Thymus (tissue), 11 donors: Measurements from ENCODE around the gene IL2RG. TPM values are rescaled to one million over a fixed set of nuclear protein-coding genes. Genes with fewer than 3 reads are reported as not detected.

ENCODE experiments used
- DNase-seq, 9 donors: peaks; one replicate each; pipeline ENCODE4 v3.0.0-alpha.2; 2013; ENCODE audit warnings: low spot score in 9 of 9, low read depth in 6 of 9, missing footprints in 1 of 9
- H3K27ac ChIP-seq, 2 donors: one replicate each; pipeline ENCODE4 v1.5.1; 2013; ENCODE audit warnings: control low read depth in 1 of 2, low read depth in 1 of 2, low read length in 1 of 2, mild to moderate bottlenecking in 1 of 2, moderate library complexity in 1 of 2
- H3K27me3 ChIP-seq, 2 donors: one replicate each; pipeline ENCODE4 v1.5.1; 2013; ENCODE audit warnings: low read length in 1 of 2; ENCODE audit not compliant: control insufficient read depth in 2 of 2, insufficient read depth in 1 of 2
- H3K36me3 ChIP-seq, 2 donors: one replicate each; pipeline ENCODE4 v1.5.1; 2013; ENCODE audit warnings: low read length in 1 of 2, mild to moderate bottlenecking in 1 of 2, moderate library complexity in 1 of 2; ENCODE audit not compliant: control insufficient read depth in 2 of 2, insufficient read depth in 2 of 2
- H3K4me1 ChIP-seq, 2 donors: one replicate each; pipeline ENCODE4 v1.5.1; 2013; ENCODE audit warnings: low read length in 2 of 2; ENCODE audit not compliant: control insufficient read depth in 2 of 2, insufficient read depth in 2 of 2
- H3K4me3 ChIP-seq, 2 donors: one replicate each; pipeline ENCODE4 v1.5.1; 2013; ENCODE audit warnings: low read length in 2 of 2, control low read depth in 1 of 2, mild to moderate bottlenecking in 1 of 2
- H3K9me3 ChIP-seq, 2 donors: one replicate each; pipeline ENCODE4 v1.5.1; 2013; ENCODE audit warnings: low read length in 1 of 2, mild to moderate bottlenecking in 1 of 2; ENCODE audit not compliant: control insufficient read depth in 2 of 2, insufficient read depth in 1 of 2
- WGBS: extraction: QIAGEN DNeasy Blood & Tissue Kit; methylation state at CpG from one replicate; pipeline ENCODE4 v1.1.7; 2013; 5-methylcytosine and 5-hydroxymethylcytosine counted together
- polyA plus RNA-seq: library from polyadenylated mRNA; stranded (reverse); fragments of 200-250 nt; gene quantifications from one replicate; pipeline ENCODE4 v1.2.3, GENCODE V29; 2013
- total RNA-seq: library from RNA; stranded (reverse); fragments of 120-200 nt; gene quantifications from one replicate; pipeline ENCODE4 v1.2.4, GENCODE V29; 2013
- donor health status: healthy.

The IL2RG gene
- total and polyA plus RNA-seq, 2 donors, result 91.6 to 197 TPM

DNA sequence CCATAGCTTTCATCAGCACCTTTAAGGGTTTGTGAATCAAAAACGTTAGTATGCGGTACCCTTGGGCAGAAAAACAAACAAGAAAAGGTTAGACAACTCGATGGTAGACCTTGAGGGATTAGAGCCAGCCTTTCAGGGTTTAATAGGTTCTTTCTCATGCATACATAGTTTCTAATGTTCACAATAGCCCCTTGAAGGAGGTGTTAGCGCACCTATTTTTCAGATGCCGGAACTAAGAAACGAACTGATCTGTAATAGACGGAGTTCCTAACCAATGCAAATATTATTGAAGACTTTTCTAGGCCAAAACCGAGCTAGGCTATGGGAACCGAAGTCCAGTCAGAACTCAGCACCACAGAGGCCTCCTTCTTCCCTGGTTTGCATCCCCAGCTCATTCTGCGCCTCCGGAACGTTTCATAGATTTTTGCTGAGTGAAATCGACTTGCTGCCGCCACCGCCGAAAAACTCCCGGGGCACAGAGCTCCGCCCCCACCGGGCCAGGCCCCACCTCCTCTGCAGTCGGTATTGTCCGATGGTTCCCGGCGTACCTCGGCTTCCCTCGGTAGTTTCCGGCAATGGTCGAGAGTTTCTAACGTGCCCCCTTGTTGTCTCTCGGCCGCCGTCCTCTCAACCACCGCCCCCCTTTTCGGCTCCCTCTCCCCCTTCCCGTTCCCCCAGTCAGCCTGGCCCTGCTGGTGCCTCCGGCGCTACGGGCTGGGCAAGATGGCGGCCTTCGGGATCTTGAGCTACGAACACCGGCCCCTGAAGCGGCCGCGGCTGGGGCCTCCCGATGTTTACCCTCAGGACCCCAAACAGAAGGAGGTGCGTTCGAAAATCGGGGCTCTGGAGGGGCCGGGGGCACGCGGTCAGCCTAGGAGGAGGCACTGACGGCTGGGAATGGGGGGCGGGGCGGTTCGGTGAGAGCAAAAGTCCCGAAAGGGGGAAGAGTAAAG lies 6.9 kb upstream of the IL2RG start, which contains the start of gene MED12:
Gene MED12, plus strand, starts transcription at position 565 of the 953 bp plus-strand sequence. Its CDS starts 159 bp downstream, at position 724.
- H3K4me1 ChIP-seq, result peaks cover 8 to 17% of the 10 kb centered on the region in 2 donors
- H3K36me3 ChIP-seq, result peaks cover 22 to 35% of the 10 kb centered on the region in 2 donors
- no peaks in the 10 kb centered on the region for H3K9me3 ChIP-seq
- peak in 6 of 9 donors; percentile 58 to 88 (median 72) for DNase-seq
- H3K27me3 ChIP-seq, result no peaks in the 10 kb centered on the region
- WGBS, result 3% methylated on average over 56 of the region's 56 CpGs
- peak within 1 kb of the TSS; percentile 68 to 83 for H3K4me3 ChIP-seq
- H3K27ac ChIP-seq, result peak within 1 kb of the TSS; percentile 72 to 74

- WGBS, result 96% methylated on average over 10 of the region's 10 CpGs
- Histone ChIP-seq H3K4me1 (peaks cover 9 to 25% of the 10 kb centered on the region in 2 donors), H3K4me3 (no peak overlapping the region), H3K36me3 (peaks cover 15 to 26% of the 10 kb centered on the region in 2 donors), H3K27me3 (no peaks in the 10 kb centered on the region), H3K27ac (no peak overlapping the region), H3K9me3 (no peaks in the 10 kb centered on the region)
- DNase-seq, result no peak
Measured at GRCh38 chrX:71117358-71117757, 6.0 kb upstream of the IL2RG start.

DNA sequence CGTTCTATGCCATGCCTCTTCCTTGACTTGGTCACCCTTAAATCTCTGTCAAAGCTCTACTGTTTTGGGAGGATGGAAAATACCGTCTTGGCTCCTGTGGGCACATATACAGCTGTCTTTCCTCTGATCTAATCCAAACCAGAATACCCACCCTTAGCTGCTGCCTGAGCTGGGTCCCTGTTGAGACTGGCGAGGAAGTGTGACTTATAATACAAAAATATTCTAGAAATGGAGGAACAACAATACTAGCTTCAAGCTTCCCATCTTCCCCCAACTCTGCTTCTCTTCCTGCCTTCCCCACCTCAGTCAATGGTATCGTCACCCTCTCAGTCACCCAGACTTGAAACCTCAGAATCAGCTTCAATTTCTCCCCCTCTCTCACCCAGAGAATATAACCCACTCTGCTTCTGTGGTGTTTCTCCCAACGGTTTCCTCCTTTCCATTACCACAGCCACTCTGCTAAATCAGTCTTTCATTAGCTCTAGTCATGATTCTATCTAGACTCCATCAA lies 599 bp upstream of the IL2RG start:
- WGBS, result 12% methylated on average over 5 of the region's 5 CpGs
- no peaks in the 10 kb centered on the region for H3K9me3 ChIP-seq
- peak overlapping the region; percentile 53 to 80 for H3K4me3 ChIP-seq
- no peak for DNase-seq
- H3K27me3 ChIP-seq, result no peaks in the 10 kb centered on the region
- peaks cover 7 to 25% of the 10 kb centered on the region in 2 donors for H3K36me3 ChIP-seq
- H3K4me1 ChIP-seq, result peaks cover 4 to 36% of the 10 kb centered on the region in 2 donors
- H3K27ac ChIP-seq, result peak overlapping the region; percentile 86 to 95

GRCh38 chrX:71109051-71109450 lies 2.3 kb downstream of the IL2RG start:
- 64% methylated on average over 6 of the region's 6 CpGs for WGBS
- H3K27me3 ChIP-seq, result no peaks in the 10 kb centered on the region
- H3K4me1 ChIP-seq, result peaks cover 7 to 64% of the 10 kb centered on the region in 2 donors
- DNase-seq, result no peak
- H3K4me3 ChIP-seq, result peak overlapping the region; percentile 53 to 80
- no peaks in the 10 kb centered on the region for H3K9me3 ChIP-seq
- H3K36me3 ChIP-seq, result peaks cover 9 to 30% of the 10 kb centered on the region in 2 donors
- peak overlapping the region; percentile 53 to 91 for H3K27ac ChIP-seq

- 2% methylated on average over 9 of the region's 9 CpGs for WGBS
Measured at GRCh38 chrX:71107762-71108360, 3.5 kb downstream of the IL2RG start.

DNA sequence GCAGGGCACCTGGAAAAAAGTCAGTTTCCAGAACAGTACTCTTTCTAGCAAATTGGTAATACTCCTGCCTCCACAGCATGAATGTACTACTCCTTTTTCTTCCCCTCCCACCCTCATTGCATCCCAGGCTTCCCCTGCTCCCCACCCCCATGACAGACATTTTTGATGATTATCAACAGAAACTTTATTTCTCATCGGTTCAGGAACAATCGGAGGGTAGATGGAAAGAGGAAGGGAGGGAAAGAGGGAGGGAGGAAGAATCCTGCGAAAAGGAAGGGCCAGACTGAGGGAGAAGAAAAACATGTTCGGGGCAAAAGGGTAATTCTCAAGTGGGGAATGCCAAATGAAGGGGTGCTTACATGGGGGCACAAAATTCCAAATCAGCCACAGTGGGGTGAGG lies 4.1 kb downstream of the IL2RG start:
- peak overlapping the region; percentile 53 to 80 for H3K4me3 ChIP-seq
- H3K4me1 ChIP-seq, result peaks cover 11 to 69% of the 10 kb centered on the region in 2 donors
- peaks cover 11 to 30% of the 10 kb centered on the region in 2 donors for H3K36me3 ChIP-seq
- 69% methylated on average over 4 of the region's 4 CpGs for WGBS
- H3K9me3 ChIP-seq, result no peaks in the 10 kb centered on the region
- DNase-seq, result no peak
- peak overlapping the region; percentile 74 to 91 for H3K27ac ChIP-seq
- H3K27me3 ChIP-seq, result no peaks in the 10 kb centered on the region

More at GRCh38 chrX:71107762-71108360, 3.5 kb downstream of the IL2RG start:
- Histone ChIP-seq H3K9me3 (no peaks in the 10 kb centered on the region), H3K36me3 (peaks cover 9 to 30% of the 10 kb centered on the region in 2 donors), H3K4me1 (peaks cover 10 to 67% of the 10 kb centered on the region in 2 donors), H3K27me3 (no peaks in the 10 kb centered on the region), H3K4me3 (peak overlapping the region; percentile 53 to 80), H3K27ac (peak overlapping the region; percentile 74 to 91)
- DNase-seq, result peak in 3 of 9 donors; percentile 58 to 79 (median 59)

DNA sequence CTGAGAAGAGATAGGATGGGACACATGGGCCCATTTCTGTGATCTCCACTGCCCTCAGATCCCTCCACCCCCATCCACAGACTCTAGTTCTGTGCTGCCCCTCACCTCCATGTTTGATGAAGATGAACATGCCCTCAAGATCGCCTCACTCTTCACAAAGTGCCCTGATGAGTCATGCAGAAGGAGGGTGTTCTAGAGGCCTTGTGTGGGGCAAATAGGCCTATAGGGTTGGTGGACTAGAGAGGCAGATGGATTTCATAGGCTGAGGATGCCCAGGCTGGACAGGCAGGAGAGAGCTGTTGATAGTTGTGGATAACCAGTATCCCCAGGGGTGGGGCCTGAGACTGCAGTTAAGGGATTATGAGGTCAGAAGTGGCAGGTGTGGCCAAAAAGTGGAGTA lies 5.0 kb downstream of the IL2RG start, which contains the start of gene CXorf65:
Gene CXorf65, minus strand, starts transcription at position 314 of the 400 bp plus-strand sequence. Its CDS starts 184 bp downstream, at position 130.
- Histone ChIP-seq H3K27me3 (no peaks in the 10 kb centered on the region), H3K9me3 (no peaks in the 10 kb centered on the region), H3K27ac (peak within 1 kb of the TSS; percentile 74 to 91), H3K4me3 (peak within 1 kb of the TSS; percentile 53 to 80), H3K36me3 (peaks cover 13 to 38% of the 10 kb centered on the region in 2 donors), H3K4me1 (peaks cover 12 to 71% of the 10 kb centered on the region in 2 donors)
- 71% methylated on average over 1 of the region's 1 CpG for WGBS
- DNase-seq, result no peak

DNA sequence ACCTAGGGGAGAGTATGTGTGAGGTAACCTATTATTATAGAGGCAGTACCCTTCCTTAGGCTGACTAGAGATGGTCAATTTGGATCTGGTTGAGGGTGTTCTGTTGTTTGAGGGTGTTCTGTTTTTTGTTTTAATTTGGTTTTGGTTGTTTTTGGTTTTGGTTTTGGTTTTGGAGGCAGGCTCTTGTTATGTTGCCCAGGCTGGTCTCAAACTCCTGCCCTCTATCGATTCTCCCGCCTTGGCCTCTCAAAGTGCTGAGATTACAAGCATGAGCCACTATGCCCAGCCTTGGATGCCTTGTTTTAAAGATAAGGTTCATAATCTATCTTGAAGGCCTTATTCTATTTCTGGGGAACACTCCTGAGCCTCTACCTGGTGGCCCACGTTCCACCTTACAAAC lies 5.7 kb downstream of the IL2RG start:
- H3K4me1 ChIP-seq, result peaks cover 12 to 79% of the 10 kb centered on the region in 2 donors
- peaks cover 13 to 38% of the 10 kb centered on the region in 2 donors for H3K36me3 ChIP-seq
- peaks cover 0 to 1% of the 10 kb centered on the region in 2 donors for H3K27me3 ChIP-seq
- H3K9me3 ChIP-seq, result no peaks in the 10 kb centered on the region
- WGBS, result 91% methylated on average over 3 of the region's 3 CpGs
- no peak overlapping the region for H3K4me3 ChIP-seq
- peak overlapping the region; percentile 31 to 62 for H3K27ac ChIP-seq
- DNase-seq, result no peak
